ENCODE results near the gene ARHGAP28. TPM values are rescaled to one million over a fixed set of nuclear protein-coding genes. Genes with fewer than 3 reads are reported as not detected.
"Not testable (repeated sequence)": the region's sequence is repeated elsewhere in the genome, so short reads cannot be mapped to it uniquely, and the experiment has no call there.

Gene ARHGAP28
- total RNA-seq, 2 experiments from 2014 or later = not detected

- Mint-ChIP-seq H3K4me3 (no peak overlapping the region), H3K27ac (no peak overlapping the region), H3K4me1 (ENCODE audit: low read depth) (no peaks in the 10 kb centered on the region), H3K36me3 (ENCODE audit: low read depth) (no peaks in the 10 kb centered on the region), H3K27me3 (no peaks in the 10 kb centered on the region), H3K9me3 (peaks cover 14% of the 10 kb centered on the region)
- H3K4me3 ChIP-seq (ENCODE audit: low read length) = no peak overlapping the region
- no peak for ATAC-seq (ENCODE audit: poor library complexity)
- H3K4me1 ChIP-seq (ENCODE audit: insufficient read depth, low read length) = no peaks in the 10 kb centered on the region
- H3K36me3 ChIP-seq (ENCODE audit: insufficient read depth, low read length) = no peaks in the 10 kb centered on the region
- H3K27ac ChIP-seq (ENCODE audit: low read depth in 1 of 2, low read length in 2 of 2) = no peak overlapping the region
- ChIA-PET POLR2A (no interaction called here), CTCF (no interaction called here)
- intact Hi-C loops (cut with DNase I, micrococcal nuclease) = no loop called here
- no peaks in the 10 kb centered on the region for H3K9me3 ChIP-seq (ENCODE audit: control insufficient read depth in 1 of 2, insufficient read depth in 1 of 2, low read length in 2 of 2)
- TF ChIP-seq CTCF (IDR thresholded peaks at IDR 0.05) = no peak
- no peak for DNase-seq
- H3K27me3 ChIP-seq (ENCODE audit: control insufficient read depth in 1 of 2, insufficient read depth in 2 of 2, low read length in 2 of 2) = no peaks in the 10 kb centered on the region
Observed at GRCh38 chr18:6821356-6821755, 91.8 kb downstream of the ARHGAP28 start.

GRCh38 chr18:6827161-6827560 is 97.6 kb downstream of the ARHGAP28 start:
- H3K9me3 ChIP-seq (ENCODE audit: control insufficient read depth in 1 of 2, insufficient read depth in 1 of 2, low read length in 2 of 2); H3K27ac ChIP-seq (ENCODE audit: low read depth in 1 of 2, low read length in 2 of 2); ATAC-seq (ENCODE audit: poor library complexity); H3K4me1 ChIP-seq (ENCODE audit: insufficient read depth, low read length); intact Hi-C loops (cut with DNase I, micrococcal nuclease); H3K36me3 Mint-ChIP-seq (ENCODE audit: low read depth); H3K9me3 Mint-ChIP-seq; POLR2A ChIA-PET; CTCF ChIA-PET; H3K27ac Mint-ChIP-seq; DNase-seq; H3K36me3 ChIP-seq (ENCODE audit: insufficient read depth, low read length); H3K27me3 ChIP-seq (ENCODE audit: control insufficient read depth in 1 of 2, insufficient read depth in 2 of 2, low read length in 2 of 2); H3K4me1 Mint-ChIP-seq (ENCODE audit: low read depth); H3K4me3 Mint-ChIP-seq; H3K27me3 Mint-ChIP-seq; H3K4me3 ChIP-seq (ENCODE audit: low read length): not testable (repeated sequence)

GRCh38 chr18:6827566-6827965 is 98.0 kb downstream of the ARHGAP28 start:
- H3K4me1 ChIP-seq (ENCODE audit: insufficient read depth, low read length); H3K36me3 ChIP-seq (ENCODE audit: insufficient read depth, low read length); H3K4me1 Mint-ChIP-seq (ENCODE audit: low read depth); H3K27ac Mint-ChIP-seq; H3K36me3 Mint-ChIP-seq (ENCODE audit: low read depth); H3K4me3 Mint-ChIP-seq; POLR2A ChIA-PET; H3K9me3 ChIP-seq (ENCODE audit: control insufficient read depth in 1 of 2, insufficient read depth in 1 of 2, low read length in 2 of 2); H3K4me3 ChIP-seq (ENCODE audit: low read length); H3K27me3 ChIP-seq (ENCODE audit: control insufficient read depth in 1 of 2, insufficient read depth in 2 of 2, low read length in 2 of 2); H3K27me3 Mint-ChIP-seq; ATAC-seq (ENCODE audit: poor library complexity); H3K27ac ChIP-seq (ENCODE audit: low read depth in 1 of 2, low read length in 2 of 2); CTCF ChIA-PET; intact Hi-C loops (cut with DNase I, micrococcal nuclease): not testable (repeated sequence)
- peak in 1 of 14 experiments; percentile 7 for DNase-seq
- peaks cover 13% of the 10 kb centered on the region for H3K9me3 Mint-ChIP-seq

DNA sequence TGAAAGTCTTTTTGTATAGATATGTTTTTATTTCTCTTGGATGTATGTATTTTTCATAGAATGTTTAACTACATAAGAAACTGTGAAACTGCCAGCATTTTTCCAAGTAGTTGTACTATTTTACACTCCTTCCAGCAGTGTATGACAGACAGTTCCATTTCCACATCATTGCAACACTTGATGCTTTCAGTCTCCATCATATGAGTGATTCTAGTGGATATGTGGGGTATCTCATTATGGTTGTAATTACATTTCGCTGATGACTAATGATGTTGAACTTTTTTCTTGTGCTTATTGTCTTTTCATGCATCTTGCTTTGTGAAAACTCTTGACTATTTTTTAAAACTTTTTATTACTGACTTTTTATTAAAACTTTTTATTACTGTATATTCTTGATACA is 101.4 kb downstream of the ARHGAP28 start:
- Mint-ChIP-seq H3K36me3 (ENCODE audit: low read depth) (no peaks in the 10 kb centered on the region), H3K27ac (no peak overlapping the region), H3K4me1 (ENCODE audit: low read depth) (no peaks in the 10 kb centered on the region), H3K4me3 (no peak overlapping the region), H3K27me3 (no peaks in the 10 kb centered on the region), H3K9me3 (peaks cover 9% of the 10 kb centered on the region)
- Histone ChIP-seq H3K4me3 (ENCODE audit: low read length) (no peak overlapping the region), H3K4me1 (ENCODE audit: insufficient read depth, low read length) (no peaks in the 10 kb centered on the region), H3K36me3 (ENCODE audit: insufficient read depth, low read length) (no peaks in the 10 kb centered on the region), H3K9me3 (ENCODE audit: control insufficient read depth in 1 of 2, insufficient read depth in 1 of 2, low read length in 2 of 2) (peaks cover 4 to 6% of the 10 kb centered on the region in 2 experiments), H3K27ac (ENCODE audit: low read depth in 1 of 2, low read length in 2 of 2) (no peak overlapping the region), H3K27me3 (ENCODE audit: control insufficient read depth in 1 of 2, insufficient read depth in 2 of 2, low read length in 2 of 2) (no peaks in the 10 kb centered on the region)
- no peak for TF ChIP-seq CTCF (IDR thresholded peaks at IDR 0.05)
- ChIA-PET POLR2A (no interaction called here), CTCF (no interaction called here)
- intact Hi-C loops (cut with DNase I, micrococcal nuclease) = no loop called here
- no peak for DNase-seq
- ATAC-seq (ENCODE audit: poor library complexity) = no peak
